NB4 (cell line): Measurements from ENCODE around the gene TRA2B.

ENCODE experiments used
- DNase-seq: peaks from one replicate; pipeline ENCODE4 v3.0.0; 2010; ENCODE audit warnings: low read depth
- H3K4me3 ChIP-seq: one replicate; pipeline ENCODE4 v1.5.1; 2011; ENCODE audit warnings: mild to moderate bottlenecking, low read depth, low read length, moderate library complexity
- CTCF ChIP-seq: IDR thresholded peaks from one replicate; pipeline ENCODE4 v1.5.1; 2012; ENCODE audit warnings: low read depth, low read length
- MAX ChIP-seq: IDR thresholded peaks from 2 replicates; pipeline ENCODE4 v1.6.1; 2011; ENCODE audit warnings: low read depth, low read length
- MYC ChIP-seq: IDR thresholded peaks from 2 replicates; pipeline ENCODE4 v1.6.1; 2011; ENCODE audit warnings: low read depth, low read length
- POLR2A ChIP-seq: IDR thresholded peaks from 2 replicates; pipeline ENCODE4 v1.6.1; 2011; ENCODE audit warnings: mild to moderate bottlenecking; ENCODE audit not compliant: insufficient read length; ENCODE audit errors: extremely low read depth

The TRA2B gene

GRCh38 chr3:185874119-185874518 lies 63.7 kb downstream of the TRA2B start:
- H3K4me3 ChIP-seq, result no peak overlapping the region
- no peak for DNase-seq
- TF ChIP-seq CTCF (no peak), MYC (no peak), POLR2A (no peak), MAX (no peak)

GRCh38 chr3:185867650-185868049 lies 70.2 kb downstream of the TRA2B start:
- TF ChIP-seq CTCF, result no peak
- no peak for TF ChIP-seq POLR2A
- TF ChIP-seq MYC, result no peak
- TF ChIP-seq MAX, result no peak
- no peak for DNase-seq
- H3K4me3 ChIP-seq, result no peak overlapping the region

GRCh38 chr3:185866995-185867394 lies 70.8 kb downstream of the TRA2B start:
- no peak for TF ChIP-seq MAX
- no peak for TF ChIP-seq CTCF
- TF ChIP-seq MYC, result no peak
- DNase-seq, result no peak

GRCh38 chr3:185866555-185866954 lies 71.3 kb downstream of the TRA2B start:
- H3K4me3 ChIP-seq, result no peak overlapping the region
- TF ChIP-seq CTCF (no peak), MAX (no peak)
- no peak for DNase-seq

More at GRCh38 chr3:185866995-185867394, 70.8 kb downstream of the TRA2B start:
- H3K4me3 ChIP-seq, result no peak overlapping the region
